Activated naive CD4-positive, alpha-beta T cell treated with anti-CD3 and anti-CD28 coated beads, Interleukin-2, amount 10 ng/mL, durations not matched to agents 7 days and 5 days (primary cell): Measurements from ENCODE around the gene KCNN3.

Source experiments
- CTCF ChIA-PET: fragments of 350-600 bp; sonication (Branson Sonifier 250); formaldehyde crosslinking; loops from one replicate; lab custom pipeline; 2021; ENCODE audit warnings: antibody characterized with exemption; lab: Charles Lee
- DNase-seq: peaks from one replicate; pipeline ENCODE4 v3.0.0-alpha.2; 2020
- H3K27ac Mint-ChIP-seq: one replicate; pipeline ENCODE4 v1.8.0; 2021; ENCODE audit warnings: mild to moderate bottlenecking, moderate library complexity, mixed read lengths
- H3K27me3 Mint-ChIP-seq: one replicate; pipeline ENCODE4 v1.8.0; 2021; ENCODE audit warnings: mild to moderate bottlenecking, mixed read lengths
- H3K36me3 Mint-ChIP-seq: one replicate; pipeline ENCODE4 v1.8.0; 2021; ENCODE audit warnings: mixed read lengths
- H3K4me1 Mint-ChIP-seq: one replicate; pipeline ENCODE4 v1.8.0; 2021; ENCODE audit warnings: mixed read lengths
- H3K4me3 Mint-ChIP-seq: one replicate; pipeline ENCODE4 v1.8.0; 2021; ENCODE audit warnings: mild to moderate bottlenecking, moderate library complexity, mixed read lengths
- H3K9me3 Mint-ChIP-seq: one replicate; pipeline ENCODE4 v1.8.0; 2021; ENCODE audit warnings: mixed read lengths

KCNN3 gene

GRCh38 chr1:154747740-154748404, 122.2 kb downstream of the KCNN3 start:
- Mint-ChIP-seq H3K36me3 (peaks cover 4% of the 10 kb centered on the region), H3K4me3 (peak overlapping the region; percentile 79), H3K27me3 (peaks cover 55% of the 10 kb centered on the region), H3K9me3 (no peaks in the 10 kb centered on the region), H3K27ac (peak overlapping the region; percentile 96), H3K4me1 (peaks cover 81% of the 10 kb centered on the region)
- DNase-seq: peak; percentile 78
- CTCF ChIA-PET: interaction anchor here (0.7 to 5.6 kb wide), 16 partner anchors 9 to 338 kb away, joined by 3 to 40 read pairs (median 4); no protein-coding TSS in a partner anchor

- Mint-ChIP-seq H3K36me3 (peaks cover 4% of the 10 kb centered on the region), H3K4me3 (peak overlapping the region; percentile 79), H3K27ac (peak overlapping the region; percentile 96), H3K27me3 (peaks cover 60% of the 10 kb centered on the region), H3K4me1 (peaks cover 84% of the 10 kb centered on the region), H3K9me3 (no peaks in the 10 kb centered on the region)
- DNase-seq: no peak
- CTCF ChIA-PET: interaction anchor here (0.7 to 5.6 kb wide), 11 partner anchors 9 to 339 kb away, joined by 3 to 40 read pairs (median 4); no protein-coding TSS in a partner anchor
Observed at GRCh38 chr1:154747380-154747739, 122.7 kb downstream of the KCNN3 start.

GRCh38 chr1:154746622-154747299, 123.3 kb downstream of the KCNN3 start:
- peaks cover 10% of the 10 kb centered on the region for H3K36me3 Mint-ChIP-seq
- no peak for DNase-seq
- H3K27me3 Mint-ChIP-seq: peaks cover 66% of the 10 kb centered on the region
- H3K4me3 Mint-ChIP-seq: peak overlapping the region; percentile 79
- CTCF ChIA-PET: interaction anchor here (5.6 kb wide), 1 partner anchor 78 kb away, joined by 40 read pairs; no protein-coding TSS in a partner anchor
- peaks cover 2% of the 10 kb centered on the region for H3K9me3 Mint-ChIP-seq
- peaks cover 79% of the 10 kb centered on the region for H3K4me1 Mint-ChIP-seq
- peak overlapping the region; percentile 96 for H3K27ac Mint-ChIP-seq

GRCh38 chr1:154745750-154746425, 124.2 kb downstream of the KCNN3 start:
- H3K27ac Mint-ChIP-seq: peak overlapping the region; percentile 76
- CTCF ChIA-PET: interaction anchor here (1.1 to 2.0 kb wide), 2 partner anchors 14 to 45 kb away, joined by 3 to 7 read pairs; no protein-coding TSS in a partner anchor
- no peak for DNase-seq
- H3K27me3 Mint-ChIP-seq: peaks cover 60% of the 10 kb centered on the region
- H3K9me3 Mint-ChIP-seq: peaks cover 5% of the 10 kb centered on the region
- peaks cover 72% of the 10 kb centered on the region for H3K4me1 Mint-ChIP-seq
- peak overlapping the region; percentile 79 for H3K4me3 Mint-ChIP-seq
- peaks cover 14% of the 10 kb centered on the region for H3K36me3 Mint-ChIP-seq

- Mint-ChIP-seq H3K4me1 (peaks cover 72% of the 10 kb centered on the region), H3K27ac (peak overlapping the region; percentile 87), H3K27me3 (peaks cover 57% of the 10 kb centered on the region), H3K4me3 (peak overlapping the region; percentile 52), H3K9me3 (peaks cover 5% of the 10 kb centered on the region), H3K36me3 (peaks cover 14% of the 10 kb centered on the region)
- CTCF ChIA-PET: interaction anchor here (1.1 to 2.0 kb wide), 2 partner anchors 15 to 46 kb away, joined by 3 to 7 read pairs; no protein-coding TSS in a partner anchor
- peak; percentile 77 for DNase-seq
Observed at GRCh38 chr1:154745286-154745731, 124.8 kb downstream of the KCNN3 start.

- Mint-ChIP-seq H3K27me3 (peaks cover 57% of the 10 kb centered on the region), H3K27ac (peak overlapping the region; percentile 87), H3K4me1 (peaks cover 74% of the 10 kb centered on the region), H3K4me3 (no peak overlapping the region), H3K36me3 (peaks cover 14% of the 10 kb centered on the region), H3K9me3 (peaks cover 5% of the 10 kb centered on the region)
- CTCF ChIA-PET: interaction anchor here (1.0 to 2.0 kb wide), 4 partner anchors 16 to 341 kb away, joined by 3 to 7 read pairs (median 4); no protein-coding TSS in a partner anchor
- no peak for DNase-seq
Observed at GRCh38 chr1:154744352-154745035, 125.6 kb downstream of the KCNN3 start.

GRCh38 chr1:154743526-154744036, 126.5 kb downstream of the KCNN3 start:
- CTCF ChIA-PET: interaction anchor here (1.0 kb wide), 1 partner anchor 17 kb away, joined by 3 read pairs; no protein-coding TSS in a partner anchor
- Mint-ChIP-seq H3K27me3 (peaks cover 56% of the 10 kb centered on the region), H3K4me3 (no peak overlapping the region), H3K36me3 (peaks cover 14% of the 10 kb centered on the region), H3K4me1 (peaks cover 67% of the 10 kb centered on the region), H3K9me3 (peaks cover 5% of the 10 kb centered on the region), H3K27ac (no peak overlapping the region)
- no peak for DNase-seq

- H3K9me3 Mint-ChIP-seq: peaks cover 5% of the 10 kb centered on the region
- H3K27me3 Mint-ChIP-seq: peaks cover 62% of the 10 kb centered on the region
- no peak for DNase-seq
- CTCF ChIA-PET: no interaction called here
- H3K4me1 Mint-ChIP-seq: peaks cover 61% of the 10 kb centered on the region
- H3K27ac Mint-ChIP-seq: no peak overlapping the region
- peaks cover 14% of the 10 kb centered on the region for H3K36me3 Mint-ChIP-seq
- H3K4me3 Mint-ChIP-seq: no peak overlapping the region
Observed at GRCh38 chr1:154742606-154743005, 127.5 kb downstream of the KCNN3 start.

- Mint-ChIP-seq H3K36me3 (peaks cover 14% of the 10 kb centered on the region), H3K27me3 (peaks cover 63% of the 10 kb centered on the region), H3K4me3 (no peak overlapping the region), H3K27ac (no peak overlapping the region), H3K9me3 (peaks cover 5% of the 10 kb centered on the region), H3K4me1 (peaks cover 61% of the 10 kb centered on the region)
- CTCF ChIA-PET: no interaction called here
- DNase-seq: no peak
Observed at GRCh38 chr1:154741741-154742495, 128.2 kb downstream of the KCNN3 start.

- H3K9me3 Mint-ChIP-seq: peaks cover 5% of the 10 kb centered on the region
- CTCF ChIA-PET: no interaction called here
Observed at GRCh38 chr1:154741327-154741726, 128.8 kb downstream of the KCNN3 start.

GRCh38 chr1:154739654-154740053, 130.4 kb downstream of the KCNN3 start:
- H3K9me3 Mint-ChIP-seq: peaks cover 5% of the 10 kb centered on the region
- no peak overlapping the region for H3K4me3 Mint-ChIP-seq
- CTCF ChIA-PET: interaction anchor here (0.8 to 2.0 kb wide), 5 partner anchors 9 to 70 kb away, joined by 3 to 7 read pairs (median 5); no protein-coding TSS in a partner anchor
- peaks cover 53% of the 10 kb centered on the region for H3K4me1 Mint-ChIP-seq
- no peak overlapping the region for H3K27ac Mint-ChIP-seq
- H3K27me3 Mint-ChIP-seq: peaks cover 67% of the 10 kb centered on the region
- peaks cover 10% of the 10 kb centered on the region for H3K36me3 Mint-ChIP-seq
- no peak for DNase-seq

More at GRCh38 chr1:154741327-154741726, 128.8 kb downstream of the KCNN3 start:
- Mint-ChIP-seq H3K4me1 (peaks cover 61% of the 10 kb centered on the region), H3K36me3 (peaks cover 12% of the 10 kb centered on the region), H3K27me3 (peaks cover 63% of the 10 kb centered on the region), H3K27ac (no peak overlapping the region), H3K4me3 (no peak overlapping the region)
- DNase-seq: no peak

- CTCF ChIA-PET: interaction anchor here (1.0 to 1.3 kb wide), 2 partner anchors 11 to 13 kb away, joined by 3 read pairs; no protein-coding TSS in a partner anchor
- no peak for DNase-seq
- Mint-ChIP-seq H3K27me3 (peaks cover 65% of the 10 kb centered on the region), H3K4me1 (peaks cover 38% of the 10 kb centered on the region), H3K4me3 (no peak overlapping the region), H3K27ac (no peak overlapping the region), H3K9me3 (peaks cover 3% of the 10 kb centered on the region), H3K36me3 (peaks cover 5% of the 10 kb centered on the region)
Observed at GRCh38 chr1:154736841-154737240, 133.2 kb downstream of the KCNN3 start.
